GM10248 (cell line): Measurements from ENCODE around the gene ATP2C2.

Experiments
- CTCF ChIA-PET: fragments of 300-600 bp; sonication (Branson Sonifier 250); formaldehyde crosslinking; extraction: SDS; loops from one replicate; lab custom pipeline; 2021; ENCODE audit warnings: antibody characterized with exemption; lab: Yijun Ruan, JAX
- POLR2A ChIA-PET: fragments of 350-650 bp; sonication (Branson Sonifier 250); formaldehyde crosslinking; extraction: SDS; loops from one replicate; lab custom pipeline; 2020; ENCODE audit warnings: antibody characterized with exemption; lab: Yijun Ruan, JAX
- DNase-seq: peaks from one replicate; pipeline ENCODE4 v3.0.0; 2012; ENCODE audit errors: extremely low spot score
- CTCF ChIP-seq: IDR thresholded peaks from 2 replicates; pipeline ENCODE4 v1.5.1; 2012; ENCODE audit warnings: mild to moderate bottlenecking, low read depth; ENCODE audit errors: extremely low read depth, missing control alignments, control extremely low read depth

Gene ATP2C2

GRCh38 chr16:84503751-84504395 lies 135.5 kb downstream of the ATP2C2 start:
- CTCF ChIA-PET: interaction anchor here (1.4 to 13.3 kb wide), 4 partner anchors 10 to 419 kb away, joined by 3 to 172 read pairs (median 16); partner anchors contain the start of gene COTL1
- TF ChIP-seq CTCF: no peak

GRCh38 chr16:84504420-84505248 lies 136.3 kb downstream of the ATP2C2 start, which contains the start of gene MEAK7:
TSS of gene MEAK7 (minus strand) at chr16:84504659. CDS start at chr16:84498086, 6,573 bp downstream.
- POLR2A ChIA-PET: no interaction called here

More at GRCh38 chr16:84503751-84504395, 135.5 kb downstream of the ATP2C2 start:
- POLR2A ChIA-PET: interaction anchor here (0.6 kb wide), 1 partner anchor 37 kb away, joined by 3 read pairs; no protein-coding TSS in a partner anchor
- no peak for DNase-seq

GRCh38 chr16:84505249-84506187 lies 137.2 kb downstream of the ATP2C2 start:
- CTCF ChIA-PET: interaction anchor here (0.6 to 13.3 kb wide), 53 partner anchors 8 to 550 kb away, joined by 3 to 172 read pairs (median 5); partner anchors contain the start of genes COTL1 and TAF1C
- TF ChIP-seq CTCF: no peak
- POLR2A ChIA-PET: no interaction called here
- no peak for DNase-seq

More at GRCh38 chr16:84504420-84505248, 136.3 kb downstream of the ATP2C2 start, which contains the start of gene MEAK7:
- CTCF ChIA-PET: interaction anchor here (0.8 to 13.3 kb wide), 16 partner anchors 10 to 549 kb away, joined by 3 to 172 read pairs (median 9); partner anchors contain the start of gene COTL1
- DNase-seq: peak; percentile 99
- no peak for TF ChIP-seq CTCF

GRCh38 chr16:84507011-84507982 lies 139.0 kb downstream of the ATP2C2 start:
- POLR2A ChIA-PET: interaction anchor here (0.7 kb wide), 1 partner anchor 31 kb away, joined by 5 read pairs; no protein-coding TSS in a partner anchor
- TF ChIP-seq CTCF: no peak
- CTCF ChIA-PET: interaction anchor here (0.8 to 13.3 kb wide), 43 partner anchors 7 to 551 kb away, joined by 3 to 172 read pairs (median 6); partner anchors contain the start of genes COTL1, MBTPS1 and TAF1C
- peak; percentile 54 for DNase-seq

- DNase-seq: no peak
- TF ChIP-seq CTCF: no peak
- ChIA-PET CTCF (interaction anchor here (1.0 to 13.3 kb wide), 8 partner anchors 12 to 552 kb away, joined by 3 to 172 read pairs (median 15); partner anchors contain the start of gene COTL1), POLR2A (no interaction called here)
Observed at GRCh38 chr16:84508502-84508901, 140.2 kb downstream of the ATP2C2 start.
